ENCODE measurements around the gene KTN1. TPM values are rescaled to one million over a fixed set of nuclear protein-coding genes. Genes with fewer than 3 reads are reported as not detected.

Gene KTN1
- total RNA-seq, 1 experiment from 2014 or later = 212 TPM

- Histone ChIP-seq H3K79me2 (ENCODE audit: low read length) (peaks cover 74% of the 10 kb centered on the region), H3K27me3 (ENCODE audit: low read length) (no peaks in the 10 kb centered on the region), H3K9ac (ENCODE audit: low read length) (no peak overlapping the region), H2AFZ (ENCODE audit: low read length) (no peak overlapping the region), H3K4me1 (ENCODE audit: low read length) (no peaks in the 10 kb centered on the region), H3K9me3 (ENCODE audit: low read length) (no peaks in the 10 kb centered on the region), H3K27ac (ENCODE audit: low read length) (no peak overlapping the region), H3K9me2 (replicated peaks; ENCODE audit: insufficient read depth, low read length) (no peaks in the 10 kb centered on the region), H4K20me1 (ENCODE audit: insufficient read depth, low read depth, low read length) (no peaks in the 10 kb centered on the region), H3K4me2 (ENCODE audit: low read depth, low read length, poor library complexity, severe bottlenecking) (no peak overlapping the region), H3K36me3 (ENCODE audit: insufficient read depth, low read length) (peaks cover 71% of the 10 kb centered on the region), H3K4me3 (ENCODE audit: low read length) (no peak overlapping the region)
- no peak for DNase-seq
Measured at GRCh38 chr14:55625481-55625880, 45.5 kb downstream of the KTN1 start.

GRCh38 chr14:55626131-55626530 is 46.1 kb downstream of the KTN1 start:
- no peak for DNase-seq
- Histone ChIP-seq H3K9me3 (ENCODE audit: low read length) (no peaks in the 10 kb centered on the region), H3K79me2 (ENCODE audit: low read length) (peaks cover 78% of the 10 kb centered on the region), H3K4me2 (ENCODE audit: low read depth, low read length, poor library complexity, severe bottlenecking) (no peak overlapping the region), H4K20me1 (ENCODE audit: insufficient read depth, low read depth, low read length) (no peaks in the 10 kb centered on the region), H3K9ac (ENCODE audit: low read length) (no peak overlapping the region), H3K27me3 (ENCODE audit: low read length) (no peaks in the 10 kb centered on the region), H3K36me3 (ENCODE audit: insufficient read depth, low read length) (peaks cover 68% of the 10 kb centered on the region), H2AFZ (ENCODE audit: low read length) (no peak overlapping the region), H3K4me3 (ENCODE audit: low read length) (no peak overlapping the region), H3K4me1 (ENCODE audit: low read length) (no peaks in the 10 kb centered on the region), H3K27ac (ENCODE audit: low read length) (no peak overlapping the region), H3K9me2 (replicated peaks; ENCODE audit: insufficient read depth, low read length) (no peaks in the 10 kb centered on the region)

GRCh38 chr14:55628426-55628825 is 48.4 kb downstream of the KTN1 start:
- Histone ChIP-seq H3K27ac (ENCODE audit: low read length) (no peak overlapping the region), H3K9me3 (ENCODE audit: low read length) (no peaks in the 10 kb centered on the region), H3K36me3 (ENCODE audit: insufficient read depth, low read length) (peaks cover 70% of the 10 kb centered on the region), H3K27me3 (ENCODE audit: low read length) (no peaks in the 10 kb centered on the region), H2AFZ (ENCODE audit: low read length) (no peak overlapping the region), H3K9ac (ENCODE audit: low read length) (no peak overlapping the region), H3K9me2 (replicated peaks; ENCODE audit: insufficient read depth, low read length) (no peaks in the 10 kb centered on the region), H3K4me3 (ENCODE audit: low read length) (no peak overlapping the region), H3K4me2 (ENCODE audit: low read depth, low read length, poor library complexity, severe bottlenecking) (no peak overlapping the region), H3K4me1 (ENCODE audit: low read length) (no peaks in the 10 kb centered on the region), H4K20me1 (ENCODE audit: insufficient read depth, low read depth, low read length) (no peaks in the 10 kb centered on the region), H3K79me2 (ENCODE audit: low read length) (peaks cover 75% of the 10 kb centered on the region)
- DNase-seq = no peak

GRCh38 chr14:55638665-55639064 is 58.7 kb downstream of the KTN1 start:
- no peak overlapping the region for H3K27ac ChIP-seq (ENCODE audit: low read length)
- no peaks in the 10 kb centered on the region for H3K9me2 ChIP-seq (replicated peaks; ENCODE audit: insufficient read depth, low read length)
- H4K20me1 ChIP-seq (ENCODE audit: insufficient read depth, low read depth, low read length) = no peaks in the 10 kb centered on the region
- no peak overlapping the region for H2AFZ ChIP-seq (ENCODE audit: low read length)
- peaks cover 79% of the 10 kb centered on the region for H3K36me3 ChIP-seq (ENCODE audit: insufficient read depth, low read length)
- peaks cover 15% of the 10 kb centered on the region for H3K4me1 ChIP-seq (ENCODE audit: low read length)
- no peaks in the 10 kb centered on the region for H3K27me3 ChIP-seq (ENCODE audit: low read length)
- no peak overlapping the region for H3K9ac ChIP-seq (ENCODE audit: low read length)
- no peak for DNase-seq
- H3K79me2 ChIP-seq (ENCODE audit: low read length) = peaks cover 39% of the 10 kb centered on the region
- H3K4me3 ChIP-seq (ENCODE audit: low read length) = no peak overlapping the region
- no peak overlapping the region for H3K4me2 ChIP-seq (ENCODE audit: low read depth, low read length, poor library complexity, severe bottlenecking)
- no peaks in the 10 kb centered on the region for H3K9me3 ChIP-seq (ENCODE audit: low read length)

GRCh38 chr14:55641290-55641689 is 61.3 kb downstream of the KTN1 start:
- H3K79me2 ChIP-seq (ENCODE audit: low read length) = peaks cover 45% of the 10 kb centered on the region
- no peak overlapping the region for H3K4me3 ChIP-seq (ENCODE audit: low read length)
- peaks cover 74% of the 10 kb centered on the region for H3K36me3 ChIP-seq (ENCODE audit: insufficient read depth, low read length)
- DNase-seq = no peak
- no peaks in the 10 kb centered on the region for H3K9me3 ChIP-seq (ENCODE audit: low read length)
- H3K27ac ChIP-seq (ENCODE audit: low read length) = no peak overlapping the region
- no peaks in the 10 kb centered on the region for H4K20me1 ChIP-seq (ENCODE audit: insufficient read depth, low read depth, low read length)
- H3K27me3 ChIP-seq (ENCODE audit: low read length) = no peaks in the 10 kb centered on the region
- no peak overlapping the region for H3K9ac ChIP-seq (ENCODE audit: low read length)
- H3K4me2 ChIP-seq (ENCODE audit: low read depth, low read length, poor library complexity, severe bottlenecking) = no peak overlapping the region
- H2AFZ ChIP-seq (ENCODE audit: low read length) = no peak overlapping the region
- peaks cover 15% of the 10 kb centered on the region for H3K4me1 ChIP-seq (ENCODE audit: low read length)
- H3K9me2 ChIP-seq (replicated peaks; ENCODE audit: insufficient read depth, low read length) = no peaks in the 10 kb centered on the region

GRCh38 chr14:55641954-55642353 is 61.9 kb downstream of the KTN1 start:
- no peak overlapping the region for H3K9ac ChIP-seq (ENCODE audit: low read length)
- H3K79me2 ChIP-seq (ENCODE audit: low read length) = peaks cover 45% of the 10 kb centered on the region
- H3K27ac ChIP-seq (ENCODE audit: low read length) = no peak overlapping the region
- peaks cover 15% of the 10 kb centered on the region for H3K4me1 ChIP-seq (ENCODE audit: low read length)
- no peak overlapping the region for H3K4me3 ChIP-seq (ENCODE audit: low read length)
- H3K9me3 ChIP-seq (ENCODE audit: low read length) = no peaks in the 10 kb centered on the region
- no peaks in the 10 kb centered on the region for H3K27me3 ChIP-seq (ENCODE audit: low read length)
- no peak overlapping the region for H3K4me2 ChIP-seq (ENCODE audit: low read depth, low read length, poor library complexity, severe bottlenecking)
- no peaks in the 10 kb centered on the region for H4K20me1 ChIP-seq (ENCODE audit: insufficient read depth, low read depth, low read length)
- no peak overlapping the region for H2AFZ ChIP-seq (ENCODE audit: low read length)
- H3K9me2 ChIP-seq (replicated peaks; ENCODE audit: insufficient read depth, low read length) = no peaks in the 10 kb centered on the region
- H3K36me3 ChIP-seq (ENCODE audit: insufficient read depth, low read length) = peaks cover 74% of the 10 kb centered on the region
- no peak for DNase-seq

- peaks cover 4% of the 10 kb centered on the region for H3K4me1 ChIP-seq (ENCODE audit: low read length)
- peaks cover 66% of the 10 kb centered on the region for H3K36me3 ChIP-seq (ENCODE audit: insufficient read depth, low read length)
- H3K9me2 ChIP-seq (replicated peaks; ENCODE audit: insufficient read depth, low read length) = no peaks in the 10 kb centered on the region
Measured at GRCh38 chr14:55645145-55645544, 65.1 kb downstream of the KTN1 start.

GRCh38 chr14:55645845-55646832 is 66.1 kb downstream of the KTN1 start:
- Histone ChIP-seq H3K4me1 (ENCODE audit: low read length) (no peaks in the 10 kb centered on the region), H3K79me2 (ENCODE audit: low read length) (peaks cover 38% of the 10 kb centered on the region), H3K9me2 (replicated peaks; ENCODE audit: insufficient read depth, low read length) (no peaks in the 10 kb centered on the region), H4K20me1 (ENCODE audit: insufficient read depth, low read depth, low read length) (no peaks in the 10 kb centered on the region), H3K9ac (ENCODE audit: low read length) (no peak overlapping the region), H3K36me3 (ENCODE audit: insufficient read depth, low read length) (peaks cover 66% of the 10 kb centered on the region; the same call in 1 of the 2 replicates), H3K27me3 (ENCODE audit: low read length) (no peaks in the 10 kb centered on the region), H3K27ac (ENCODE audit: low read length) (no peak overlapping the region), H3K9me3 (ENCODE audit: low read length) (no peaks in the 10 kb centered on the region), H3K4me2 (ENCODE audit: low read depth, low read length, poor library complexity, severe bottlenecking) (no peak overlapping the region), H3K4me3 (ENCODE audit: low read length) (no peak overlapping the region), H2AFZ (ENCODE audit: low read length) (no peak overlapping the region)
- DNase-seq = no peak

More at GRCh38 chr14:55645145-55645544, 65.1 kb downstream of the KTN1 start:
- Histone ChIP-seq H3K9me3 (ENCODE audit: low read length) (no peaks in the 10 kb centered on the region), H3K4me3 (ENCODE audit: low read length) (no peak overlapping the region), H3K79me2 (ENCODE audit: low read length) (peaks cover 43% of the 10 kb centered on the region), H3K27ac (ENCODE audit: low read length) (no peak overlapping the region), H3K27me3 (ENCODE audit: low read length) (no peaks in the 10 kb centered on the region), H3K9ac (ENCODE audit: low read length) (no peak overlapping the region), H2AFZ (ENCODE audit: low read length) (no peak overlapping the region), H4K20me1 (ENCODE audit: insufficient read depth, low read depth, low read length) (no peaks in the 10 kb centered on the region), H3K4me2 (ENCODE audit: low read depth, low read length, poor library complexity, severe bottlenecking) (no peak overlapping the region)
- DNase-seq = no peak
